Mucosa of descending colon (tissue), 3 donors: ENCODE measurements around the gene ERBB4. TPM values are rescaled to one million over a fixed set of nuclear protein-coding genes. Genes with fewer than 3 reads are reported as not detected.

ENCODE experiments used
- ATAC-seq: fragments of 200-7000 bp; cut with Tn5 transposase; one replicate; pipeline ENCODE4 v1.9.1; 2020; ENCODE audit warnings: mild to moderate bottlenecking, moderate library complexity
- DNase-seq, 3 donors: peaks; one replicate each; pipeline ENCODE4 v3.0.0-alpha.2; 2020
- H3K36me3 ChIP-seq: fragments of 200-600 bp; one replicate; pipeline ENCODE4 v1.8.0; 2021; ENCODE audit warnings: low read depth, mild to moderate bottlenecking
- H3K4me1 ChIP-seq: fragments of 200-600 bp; one replicate; pipeline ENCODE4 v1.8.0; 2021; ENCODE audit warnings: low read depth, mild to moderate bottlenecking
- H3K4me3 ChIP-seq: fragments of 200-600 bp; one replicate; pipeline ENCODE4 v1.8.0; 2021; ENCODE audit warnings: mild to moderate bottlenecking
- H3K9me3 ChIP-seq: fragments of 200-600 bp; one replicate; pipeline ENCODE4 v1.8.0; 2021; ENCODE audit warnings: mild to moderate bottlenecking
- CTCF ChIP-seq: fragments of 200-600 bp; IDR thresholded peaks from one replicate; pipeline ENCODE4 v1.8.0; 2022; ENCODE audit warnings: antibody characterized with exemption, mild to moderate bottlenecking
- intact Hi-C, 2 donors: fragments of 100-400 bp; cut with DNase I in 1 of 2; cut with micrococcal nuclease in 1 of 2; formaldehyde crosslinking; loops; one replicate each; pipeline versions ENCODE4 v1.11.0 to v1.11.1; 2022; cut with DNase I, micrococcal nuclease
- long read RNA-seq, 2 donors: library from polyadenylated mRNA; unstranded; transcript quantifications; one replicate each; pipeline ENCODE4 v2.0.0, GENCODE V29; 2019 to 2021
- total RNA-seq, 3 donors: library from RNA; stranded (reverse); fragmentation: NEBNext Ultra II Directional in 2 of 3; extraction: Animal tissue kit (Norgen Biotek cat#: 25700) in 2 of 3; gene quantifications; one replicate each; pipeline versions ENCODE4 v1.2.1 to v1.2.4, GENCODE V29; 2021 to 2023
- donor health status: DM: no; HTN: no; CAD: no; lungs with moderate emphysema.
- donor health status: DM: no; HTN: no; CAD: no.
- donor health status: DM: no; HTN: yes; CAD: no.

ERBB4 gene
- total RNA-seq: under 1 TPM in 2 of 3 donors, not detected in 1; 0.05 to 0.25 TPM
- long read RNA-seq, donor 1: 0 reads
- long read RNA-seq, donor 2: 0 reads

DNA sequence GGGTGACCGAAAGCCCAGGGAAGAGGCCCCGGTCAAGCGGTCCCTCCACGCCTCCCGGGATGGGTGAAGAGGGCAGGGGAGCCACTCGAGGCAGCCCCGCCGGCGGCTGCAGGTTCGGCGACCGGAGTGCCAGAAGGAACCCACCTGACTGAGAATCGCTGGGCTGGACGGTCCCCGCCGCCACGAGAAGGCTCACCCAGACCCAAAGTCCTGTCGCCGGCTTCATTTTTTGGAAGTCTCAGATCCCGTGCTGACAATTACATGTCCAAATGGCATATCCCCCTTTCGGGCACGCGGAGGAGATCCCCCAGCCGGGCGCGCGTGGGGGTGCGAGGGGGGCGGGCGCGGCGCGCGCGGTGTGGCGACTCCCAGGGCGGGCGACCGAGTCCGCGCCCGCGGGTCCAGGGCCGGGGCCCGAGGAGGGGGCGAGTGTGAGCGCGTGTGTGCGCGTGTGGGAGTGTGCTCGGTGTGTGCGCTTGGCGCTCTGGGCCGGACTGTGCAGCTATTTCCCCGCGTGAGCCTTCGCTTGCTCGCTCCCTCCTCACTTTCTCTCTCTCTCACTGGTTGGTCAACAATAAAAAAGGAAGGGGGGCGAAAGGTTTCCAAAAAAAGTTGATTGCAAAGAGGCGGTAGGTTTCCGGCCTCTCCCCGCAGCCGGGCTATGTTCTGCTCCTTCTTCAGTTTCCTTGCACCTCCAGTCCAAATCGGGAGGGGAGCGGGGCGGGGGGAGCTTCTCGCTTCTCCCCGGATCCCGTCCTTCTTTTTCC, at the start of gene ERBB4:
TSS of gene ERBB4 (minus strand) at position 498 of the 767 bp plus-strand sequence. CDS start at position 226, 272 bp downstream.
- DNase-seq (peak in 2 of 3 donors; percentile 19 to 37), ATAC-seq (peak; percentile 37)
- Histone ChIP-seq H3K9me3 (no peaks in the 10 kb centered on the region), H3K4me1 (peaks cover 17% of the 10 kb centered on the region), H3K36me3 (no peaks in the 10 kb centered on the region), H3K4me3 (no peak within 1 kb of the TSS)
- intact Hi-C loops: no loop called here
- no peak for TF ChIP-seq CTCF

- H3K9me3 ChIP-seq: no peaks in the 10 kb centered on the region
- no peaks in the 10 kb centered on the region for H3K4me1 ChIP-seq
- ATAC-seq (no peak), DNase-seq (no peak)
- intact Hi-C loops: no loop called here
- no peak for TF ChIP-seq CTCF
- no peaks in the 10 kb centered on the region for H3K36me3 ChIP-seq
- H3K4me3 ChIP-seq: no peak overlapping the region
These were observed 41.5 kb upstream of the ERBB4 start for GRCh38 chr2:212580117-212580516.

GRCh38 chr2:212556296-212556695, 17.7 kb upstream of the ERBB4 start:
- no peak for ATAC-seq
- Histone ChIP-seq H3K4me1 (no peaks in the 10 kb centered on the region), H3K9me3 (no peaks in the 10 kb centered on the region), H3K4me3 (no peak overlapping the region), H3K36me3 (no peaks in the 10 kb centered on the region)
- no peak for TF ChIP-seq CTCF
- DNase-seq: no peak
- intact Hi-C loops: no loop called here

- intact Hi-C loops: no loop called here
- Histone ChIP-seq H3K4me3 (no peak overlapping the region), H3K4me1 (no peaks in the 10 kb centered on the region), H3K9me3 (no peaks in the 10 kb centered on the region), H3K36me3 (no peaks in the 10 kb centered on the region)
- TF ChIP-seq CTCF: no peak
- DNase-seq (no peak), ATAC-seq (no peak)
These were observed 15.6 kb upstream of the ERBB4 start for GRCh38 chr2:212554233-212554632.

DNA sequence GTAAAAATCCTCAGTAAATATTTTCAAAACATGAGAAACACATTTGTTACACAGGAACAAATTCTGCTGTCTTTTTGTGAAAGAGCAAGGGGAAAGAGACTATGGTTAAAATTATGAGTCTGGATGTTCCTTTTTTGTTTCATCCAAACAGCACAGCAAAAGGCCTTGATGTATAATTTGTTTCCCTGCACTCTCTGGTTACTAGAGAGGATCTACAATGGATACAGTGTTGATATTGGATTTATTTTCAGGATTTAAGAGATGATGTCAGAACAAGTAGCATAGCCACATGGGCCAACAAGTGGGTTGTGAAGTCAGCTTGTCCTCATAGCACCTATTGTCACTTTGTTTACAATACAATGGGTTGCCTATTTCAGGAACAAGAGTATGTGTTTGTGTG, 11.3 kb upstream of the ERBB4 start:
- TF ChIP-seq CTCF: no peak
- Histone ChIP-seq H3K36me3 (no peaks in the 10 kb centered on the region), H3K9me3 (no peaks in the 10 kb centered on the region), H3K4me1 (no peaks in the 10 kb centered on the region), H3K4me3 (no peak overlapping the region)
- ATAC-seq (no peak), DNase-seq (no peak)
- intact Hi-C loops: no loop called here
